Peyer's patch (tissue), 4 donors: ENCODE measurements around the gene CPA5.

ENCODE experiments used
- POLR2A ChIP-seq, 2 donors: fragments of 450-650 bp; IDR thresholded peaks; one replicate each; pipeline ENCODE4 v1.5.1; 2017; ENCODE audit warnings: antibody characterized with exemption in 2 of 2, mild to moderate bottlenecking in 2 of 2, moderate library complexity in 2 of 2
- TF ChIP-seq, protein P1 (sequence below), 6 experiments: fragments of 450-650 bp in 4 of 6; fragments of 200-600 bp in 2 of 6; sonication (generic) in 1 of 6; IDR thresholded peaks; one replicate each; pipeline ENCODE4 v1.5.1; 2017 to 2019; ENCODE audit warnings: antibody characterized with exemption in 6 of 6, mild to moderate bottlenecking in 3 of 6, moderate library complexity in 1 of 6

GRCh38 chr7:130332259-130333053 lies 12.2 kb upstream of the CPA5 start:
- TF ChIP-seq, protein P1, sequence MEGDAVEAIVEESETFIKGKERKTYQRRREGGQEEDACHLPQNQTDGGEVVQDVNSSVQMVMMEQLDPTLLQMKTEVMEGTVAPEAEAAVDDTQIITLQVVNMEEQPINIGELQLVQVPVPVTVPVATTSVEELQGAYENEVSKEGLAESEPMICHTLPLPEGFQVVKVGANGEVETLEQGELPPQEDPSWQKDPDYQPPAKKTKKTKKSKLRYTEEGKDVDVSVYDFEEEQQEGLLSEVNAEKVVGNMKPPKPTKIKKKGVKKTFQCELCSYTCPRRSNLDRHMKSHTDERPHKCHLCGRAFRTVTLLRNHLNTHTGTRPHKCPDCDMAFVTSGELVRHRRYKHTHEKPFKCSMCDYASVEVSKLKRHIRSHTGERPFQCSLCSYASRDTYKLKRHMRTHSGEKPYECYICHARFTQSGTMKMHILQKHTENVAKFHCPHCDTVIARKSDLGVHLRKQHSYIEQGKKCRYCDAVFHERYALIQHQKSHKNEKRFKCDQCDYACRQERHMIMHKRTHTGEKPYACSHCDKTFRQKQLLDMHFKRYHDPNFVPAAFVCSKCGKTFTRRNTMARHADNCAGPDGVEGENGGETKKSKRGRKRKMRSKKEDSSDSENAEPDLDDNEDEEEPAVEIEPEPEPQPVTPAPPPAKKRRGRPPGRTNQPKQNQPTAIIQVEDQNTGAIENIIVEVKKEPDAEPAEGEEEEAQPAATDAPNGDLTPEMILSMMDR (IDR thresholded peaks at IDR 0.05): no peak
- TF ChIP-seq POLR2A (IDR thresholded peaks at IDR 0.05): no peak
